ENCODE results near the gene FCGBP. TPM values are rescaled to one million over a fixed set of nuclear protein-coding genes. Genes with fewer than 3 reads are reported as not detected.

The FCGBP gene
- total RNA-seq, 1 donor from 2014 or later, result 0.49 TPM

DNA sequence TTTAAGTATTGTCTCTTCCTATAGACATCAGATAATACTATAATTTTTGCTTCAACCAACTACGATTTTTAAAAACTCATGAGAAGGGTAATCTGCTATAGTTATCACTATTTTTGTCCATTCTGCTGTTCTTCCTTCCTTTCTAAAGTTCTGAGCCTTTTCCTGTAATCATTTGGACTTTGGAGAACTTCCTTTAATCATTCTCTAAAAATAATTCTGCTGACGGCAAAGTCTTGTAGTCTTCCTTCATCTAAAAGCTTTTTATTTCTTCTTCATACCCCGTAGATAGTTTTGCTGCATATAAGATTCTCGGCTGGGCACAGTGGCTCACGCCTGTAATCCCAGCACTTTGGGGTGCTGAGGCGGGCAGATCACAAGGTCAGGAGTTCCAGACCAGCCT is 5.1 kb upstream of the FCGBP start:
- H3K4me3 Mint-ChIP-seq (ENCODE audit: unreplicated experiment), result no peak overlapping the region
- H3K4me1 Mint-ChIP-seq (ENCODE audit: low read depth, unreplicated experiment), result no peaks in the 10 kb centered on the region
- peaks cover 8% of the 10 kb centered on the region for H3K36me3 Mint-ChIP-seq (ENCODE audit: unreplicated experiment)
- TF ChIP-seq, protein P1, sequence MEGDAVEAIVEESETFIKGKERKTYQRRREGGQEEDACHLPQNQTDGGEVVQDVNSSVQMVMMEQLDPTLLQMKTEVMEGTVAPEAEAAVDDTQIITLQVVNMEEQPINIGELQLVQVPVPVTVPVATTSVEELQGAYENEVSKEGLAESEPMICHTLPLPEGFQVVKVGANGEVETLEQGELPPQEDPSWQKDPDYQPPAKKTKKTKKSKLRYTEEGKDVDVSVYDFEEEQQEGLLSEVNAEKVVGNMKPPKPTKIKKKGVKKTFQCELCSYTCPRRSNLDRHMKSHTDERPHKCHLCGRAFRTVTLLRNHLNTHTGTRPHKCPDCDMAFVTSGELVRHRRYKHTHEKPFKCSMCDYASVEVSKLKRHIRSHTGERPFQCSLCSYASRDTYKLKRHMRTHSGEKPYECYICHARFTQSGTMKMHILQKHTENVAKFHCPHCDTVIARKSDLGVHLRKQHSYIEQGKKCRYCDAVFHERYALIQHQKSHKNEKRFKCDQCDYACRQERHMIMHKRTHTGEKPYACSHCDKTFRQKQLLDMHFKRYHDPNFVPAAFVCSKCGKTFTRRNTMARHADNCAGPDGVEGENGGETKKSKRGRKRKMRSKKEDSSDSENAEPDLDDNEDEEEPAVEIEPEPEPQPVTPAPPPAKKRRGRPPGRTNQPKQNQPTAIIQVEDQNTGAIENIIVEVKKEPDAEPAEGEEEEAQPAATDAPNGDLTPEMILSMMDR (IDR thresholded peaks at IDR 0.05; ENCODE audit: partially characterized antibody, unreplicated experiment), result no peak
- no peaks in the 10 kb centered on the region for H3K27me3 Mint-ChIP-seq (ENCODE audit: unreplicated experiment)
- no peak overlapping the region for H3K27ac Mint-ChIP-seq (ENCODE audit: unreplicated experiment)
- no peak for DNase-seq
- no peaks in the 10 kb centered on the region for H3K9me3 Mint-ChIP-seq (ENCODE audit: unreplicated experiment)

DNA sequence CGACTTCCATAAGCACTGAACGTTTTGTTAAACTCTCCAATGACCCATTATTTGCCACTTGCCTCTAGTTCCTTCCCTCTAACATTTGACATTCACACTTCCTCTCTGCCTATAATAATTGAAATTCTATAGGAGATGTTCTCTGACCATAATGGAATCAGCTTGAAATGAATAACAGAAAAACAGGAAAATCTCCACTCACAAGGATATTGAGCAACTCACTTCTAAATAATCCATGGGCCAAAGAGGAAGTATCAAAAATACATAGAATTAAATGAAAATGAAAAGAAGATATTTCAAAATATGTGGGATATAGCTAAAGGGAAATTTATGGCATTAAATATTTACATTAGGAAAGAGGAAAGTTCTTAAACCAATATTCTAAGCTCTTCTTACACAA is 3.4 kb upstream of the FCGBP start:
- H3K4me3 Mint-ChIP-seq (ENCODE audit: unreplicated experiment), result no peak overlapping the region
- no peaks in the 10 kb centered on the region for H3K9me3 Mint-ChIP-seq (ENCODE audit: unreplicated experiment)
- no peaks in the 10 kb centered on the region for H3K4me1 Mint-ChIP-seq (ENCODE audit: low read depth, unreplicated experiment)
- no peaks in the 10 kb centered on the region for H3K27me3 Mint-ChIP-seq (ENCODE audit: unreplicated experiment)
- no peak overlapping the region for H3K27ac Mint-ChIP-seq (ENCODE audit: unreplicated experiment)
- DNase-seq, result no peak
- TF ChIP-seq, protein P1 (IDR thresholded peaks at IDR 0.05; ENCODE audit: partially characterized antibody, unreplicated experiment), result no peak
- peaks cover 8% of the 10 kb centered on the region for H3K36me3 Mint-ChIP-seq (ENCODE audit: unreplicated experiment)

DNA sequence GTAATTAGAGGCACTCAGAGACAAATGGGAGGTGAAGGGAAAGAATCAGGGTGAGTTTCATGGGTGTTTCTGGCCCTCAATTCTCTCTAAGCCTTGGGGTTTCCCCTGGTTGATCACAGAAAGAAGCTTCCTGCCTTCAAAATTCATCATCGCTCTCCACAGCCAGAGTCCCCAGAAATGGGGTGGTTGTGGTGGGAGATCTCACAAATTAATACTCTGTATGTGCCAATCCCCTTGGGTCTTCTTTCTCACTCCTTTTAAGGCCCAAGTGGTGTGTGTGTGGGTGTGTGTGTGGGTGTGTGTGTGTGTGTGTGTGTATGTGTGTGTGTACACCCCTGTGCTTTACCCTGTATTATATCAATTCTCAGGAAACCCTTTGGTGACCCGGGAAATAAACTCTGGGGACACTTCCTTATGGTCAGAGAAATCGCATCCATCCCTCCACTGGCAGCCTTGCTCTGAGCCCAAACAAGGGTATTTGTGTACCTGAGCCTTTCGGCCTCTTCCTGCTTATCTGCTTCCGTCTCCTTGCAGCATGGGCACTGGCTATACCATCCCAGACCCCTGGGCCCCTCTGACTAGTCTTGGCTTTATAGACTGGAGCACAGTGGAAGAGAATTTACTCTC is 2.8 kb upstream of the FCGBP start:
- Mint-ChIP-seq H3K27ac (ENCODE audit: unreplicated experiment) (no peak overlapping the region), H3K27me3 (ENCODE audit: unreplicated experiment) (no peaks in the 10 kb centered on the region)

DNA sequence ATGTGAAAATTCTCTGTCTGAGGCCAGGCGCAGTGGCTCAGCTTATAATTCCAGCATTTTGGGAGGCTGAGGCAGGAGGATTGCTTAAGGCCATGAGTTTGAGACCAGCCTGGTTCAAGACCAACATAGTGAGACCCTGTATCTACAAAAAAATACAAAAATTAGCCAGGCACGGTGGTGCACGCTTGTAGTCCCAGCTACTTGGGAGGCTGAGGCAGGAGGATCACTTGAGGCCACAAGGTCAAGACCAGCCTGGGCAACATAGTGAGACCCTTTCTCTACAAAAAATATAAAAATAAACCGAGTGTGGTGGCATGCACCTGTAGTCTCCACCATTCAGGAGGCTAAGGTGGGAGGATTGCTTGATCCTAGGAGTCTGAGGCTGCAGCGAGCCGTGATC is 2.2 kb upstream of the FCGBP start:
- H3K27me3 Mint-ChIP-seq (ENCODE audit: unreplicated experiment), result no peaks in the 10 kb centered on the region
- DNase-seq, result no peak
- H3K36me3 Mint-ChIP-seq (ENCODE audit: unreplicated experiment), result peaks cover 8% of the 10 kb centered on the region
- TF ChIP-seq, protein P1 (IDR thresholded peaks at IDR 0.05; ENCODE audit: partially characterized antibody, unreplicated experiment), result no peak
- H3K9me3 Mint-ChIP-seq (ENCODE audit: unreplicated experiment), result no peaks in the 10 kb centered on the region
- H3K4me1 Mint-ChIP-seq (ENCODE audit: low read depth, unreplicated experiment), result no peaks in the 10 kb centered on the region
- no peak overlapping the region for H3K27ac Mint-ChIP-seq (ENCODE audit: unreplicated experiment)
- H3K4me3 Mint-ChIP-seq (ENCODE audit: unreplicated experiment), result no peak overlapping the region

More for the DNA sequence above, 2.8 kb upstream of the FCGBP start:
- Mint-ChIP-seq H3K9me3 (ENCODE audit: unreplicated experiment) (no peaks in the 10 kb centered on the region), H3K4me1 (ENCODE audit: low read depth, unreplicated experiment) (no peaks in the 10 kb centered on the region), H3K36me3 (ENCODE audit: unreplicated experiment) (peaks cover 8% of the 10 kb centered on the region), H3K4me3 (ENCODE audit: unreplicated experiment) (no peak overlapping the region)
- TF ChIP-seq, protein P1 (IDR thresholded peaks at IDR 0.05; ENCODE audit: partially characterized antibody, unreplicated experiment), result no peak
- no peak for DNase-seq

DNA sequence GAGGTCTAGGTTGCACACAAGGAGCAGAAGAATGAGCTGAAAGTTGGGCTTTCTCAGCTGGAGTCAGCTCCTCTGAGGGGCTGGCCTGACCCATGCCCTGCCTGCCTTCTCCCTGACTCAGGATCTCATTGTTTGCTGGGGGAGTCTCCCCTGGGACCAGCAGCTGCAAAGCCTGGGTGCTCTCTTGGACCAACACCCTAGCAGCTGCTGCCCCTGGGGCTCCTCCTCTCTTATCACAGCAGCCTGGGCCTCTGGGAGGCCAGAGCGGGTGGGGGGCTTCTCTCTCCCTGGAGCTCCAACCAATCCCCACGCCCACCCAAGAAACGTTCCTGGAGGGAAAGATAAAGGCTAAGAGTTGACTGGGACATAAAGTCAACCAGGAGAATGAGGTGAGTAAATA is 1.6 kb upstream of the FCGBP start:
- H3K9me3 Mint-ChIP-seq (ENCODE audit: unreplicated experiment), result no peaks in the 10 kb centered on the region
- H3K27me3 Mint-ChIP-seq (ENCODE audit: unreplicated experiment), result no peaks in the 10 kb centered on the region
- no peak overlapping the region for H3K27ac Mint-ChIP-seq (ENCODE audit: unreplicated experiment)
- H3K36me3 Mint-ChIP-seq (ENCODE audit: unreplicated experiment), result peaks cover 8% of the 10 kb centered on the region
- H3K4me3 Mint-ChIP-seq (ENCODE audit: unreplicated experiment), result no peak overlapping the region
- no peak for DNase-seq
- H3K4me1 Mint-ChIP-seq (ENCODE audit: low read depth, unreplicated experiment), result no peaks in the 10 kb centered on the region
- TF ChIP-seq, protein P1 (IDR thresholded peaks at IDR 0.05; ENCODE audit: partially characterized antibody, unreplicated experiment), result no peak
